ENCODE results near the gene EMD.

DNA sequence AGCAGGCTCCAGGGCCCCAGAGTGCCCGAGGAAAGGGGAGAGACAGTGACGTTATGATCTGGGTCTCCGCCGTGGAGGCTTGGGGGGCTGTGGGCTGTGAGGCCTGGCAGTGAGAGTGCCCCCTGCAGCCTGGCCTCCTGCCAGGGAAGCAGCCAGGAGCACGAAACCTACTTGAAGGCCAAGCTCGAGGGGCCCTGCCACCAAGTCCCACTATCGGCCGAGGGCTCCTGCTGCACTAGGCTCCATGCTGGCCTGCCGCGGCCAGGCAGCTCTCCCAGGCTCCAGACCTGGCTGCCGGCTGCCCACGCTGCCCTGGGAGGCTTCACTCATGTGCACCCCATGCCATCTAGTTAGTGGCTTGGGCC lies 23.3 kb upstream of the EMD start:
- TF ChIP-seq, protein P1, sequence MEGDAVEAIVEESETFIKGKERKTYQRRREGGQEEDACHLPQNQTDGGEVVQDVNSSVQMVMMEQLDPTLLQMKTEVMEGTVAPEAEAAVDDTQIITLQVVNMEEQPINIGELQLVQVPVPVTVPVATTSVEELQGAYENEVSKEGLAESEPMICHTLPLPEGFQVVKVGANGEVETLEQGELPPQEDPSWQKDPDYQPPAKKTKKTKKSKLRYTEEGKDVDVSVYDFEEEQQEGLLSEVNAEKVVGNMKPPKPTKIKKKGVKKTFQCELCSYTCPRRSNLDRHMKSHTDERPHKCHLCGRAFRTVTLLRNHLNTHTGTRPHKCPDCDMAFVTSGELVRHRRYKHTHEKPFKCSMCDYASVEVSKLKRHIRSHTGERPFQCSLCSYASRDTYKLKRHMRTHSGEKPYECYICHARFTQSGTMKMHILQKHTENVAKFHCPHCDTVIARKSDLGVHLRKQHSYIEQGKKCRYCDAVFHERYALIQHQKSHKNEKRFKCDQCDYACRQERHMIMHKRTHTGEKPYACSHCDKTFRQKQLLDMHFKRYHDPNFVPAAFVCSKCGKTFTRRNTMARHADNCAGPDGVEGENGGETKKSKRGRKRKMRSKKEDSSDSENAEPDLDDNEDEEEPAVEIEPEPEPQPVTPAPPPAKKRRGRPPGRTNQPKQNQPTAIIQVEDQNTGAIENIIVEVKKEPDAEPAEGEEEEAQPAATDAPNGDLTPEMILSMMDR (conservative IDR thresholded peaks at IDR 0.05; ENCODE audit: low read depth, low read length): no peak
- no peak for TF ChIP-seq EZH2 (IDR thresholded peaks at IDR 0.05; ENCODE audit: borderline replicate concordance, low read depth, low read length, poor library complexity, severe bottlenecking)
